A673 (cell line): ENCODE results near the gene ADK.

Experiments
- EZH2 ChIP-seq: fragments of 200-600 bp; sonication (generic); IDR thresholded peaks from 2 replicates; pipeline ENCODE4 v1.6.1; 2017; ENCODE audit warnings: borderline replicate concordance, low read depth, mild to moderate bottlenecking, mixed read lengths, antibody characterized with exemption, low read length; ENCODE audit not compliant: poor library complexity, severe bottlenecking
- TF ChIP-seq, protein P1 (sequence below): fragments of 300-800, 200-600 bp; sonication (generic); conservative IDR thresholded peaks from 2 replicates; pipeline ENCODE4 v1.5.1; 2017; ENCODE audit warnings: low read depth, mild to moderate bottlenecking, antibody characterized with exemption, low read length, moderate library complexity, mixed read lengths

DNA sequence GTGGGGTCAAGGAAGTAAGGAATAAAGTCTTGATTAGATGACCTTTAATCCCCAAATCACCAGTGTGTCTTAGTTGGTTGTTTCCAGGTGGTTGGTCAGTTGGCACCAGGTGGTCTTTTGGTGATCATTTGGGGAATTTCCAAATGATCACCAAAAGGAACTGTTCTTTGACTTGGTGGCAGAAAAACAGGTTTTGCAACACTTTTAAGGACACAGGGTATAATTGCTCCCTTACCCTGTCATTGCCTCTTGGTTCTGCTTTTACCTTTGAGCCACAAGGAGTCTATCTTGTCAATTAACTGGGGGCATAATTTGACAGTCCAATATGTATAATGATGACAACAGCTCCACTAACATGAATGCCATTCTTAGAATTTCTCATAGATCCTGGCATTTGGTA lies 104.2 kb downstream of the ADK start:
- TF ChIP-seq, protein P1, sequence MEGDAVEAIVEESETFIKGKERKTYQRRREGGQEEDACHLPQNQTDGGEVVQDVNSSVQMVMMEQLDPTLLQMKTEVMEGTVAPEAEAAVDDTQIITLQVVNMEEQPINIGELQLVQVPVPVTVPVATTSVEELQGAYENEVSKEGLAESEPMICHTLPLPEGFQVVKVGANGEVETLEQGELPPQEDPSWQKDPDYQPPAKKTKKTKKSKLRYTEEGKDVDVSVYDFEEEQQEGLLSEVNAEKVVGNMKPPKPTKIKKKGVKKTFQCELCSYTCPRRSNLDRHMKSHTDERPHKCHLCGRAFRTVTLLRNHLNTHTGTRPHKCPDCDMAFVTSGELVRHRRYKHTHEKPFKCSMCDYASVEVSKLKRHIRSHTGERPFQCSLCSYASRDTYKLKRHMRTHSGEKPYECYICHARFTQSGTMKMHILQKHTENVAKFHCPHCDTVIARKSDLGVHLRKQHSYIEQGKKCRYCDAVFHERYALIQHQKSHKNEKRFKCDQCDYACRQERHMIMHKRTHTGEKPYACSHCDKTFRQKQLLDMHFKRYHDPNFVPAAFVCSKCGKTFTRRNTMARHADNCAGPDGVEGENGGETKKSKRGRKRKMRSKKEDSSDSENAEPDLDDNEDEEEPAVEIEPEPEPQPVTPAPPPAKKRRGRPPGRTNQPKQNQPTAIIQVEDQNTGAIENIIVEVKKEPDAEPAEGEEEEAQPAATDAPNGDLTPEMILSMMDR, result no peak
- no peak for TF ChIP-seq EZH2
